ENCODE results near the gene CHP2.
"Not testable (repeated sequence)": the region's sequence is repeated elsewhere in the genome, so short reads cannot be mapped to it uniquely, and the experiment has no call there.

Gene CHP2

GRCh38 chr16:23748630-23749029 is 6.2 kb upstream of the CHP2 start:
- no peak for DNase-seq

- not testable (repeated sequence) for DNase-seq
These were observed 3.8 kb upstream of the CHP2 start for GRCh38 chr16:23751053-23751452.

GRCh38 chr16:23753908-23754593 is 775 bp upstream of the CHP2 start:
- no peak for DNase-seq

GRCh38 chr16:23755484-23755809 is 621 bp downstream of the CHP2 start:
- no peak for DNase-seq

GRCh38 chr16:23757116-23757515 is 2.3 kb downstream of the CHP2 start:
- no peak for DNase-seq

GRCh38 chr16:23757937-23758619 is 3.3 kb downstream of the CHP2 start:
- no peak for DNase-seq

- DNase-seq = no peak
These were observed 11.1 kb downstream of the CHP2 start for GRCh38 chr16:23765933-23766332.

GRCh38 chr16:23768581-23768980 is 13.8 kb downstream of the CHP2 start:
- DNase-seq = no peak

GRCh38 chr16:23771027-23771426 is 16.2 kb downstream of the CHP2 start:
- no peak for DNase-seq

GRCh38 chr16:23771642-23772041 is 16.8 kb downstream of the CHP2 start:
- no peak for DNase-seq

GRCh38 chr16:23773339-23773738 is 18.5 kb downstream of the CHP2 start:
- no peak for DNase-seq

- DNase-seq = no peak
These were observed 26.4 kb downstream of the CHP2 start for GRCh38 chr16:23781176-23781575.

GRCh38 chr16:23784811-23785447 is 30.1 kb downstream of the CHP2 start:
- DNase-seq = no peak

GRCh38 chr16:23785842-23786241 is 31.0 kb downstream of the CHP2 start:
- DNase-seq = no peak

GRCh38 chr16:23786964-23787561 is 32.2 kb downstream of the CHP2 start:
- DNase-seq = no peak

- DNase-seq = no peak
These were observed 33.9 kb downstream of the CHP2 start for GRCh38 chr16:23788685-23789084.

GRCh38 chr16:23795378-23795777 is 40.6 kb downstream of the CHP2 start:
- no peak for DNase-seq

GRCh38 chr16:23796941-23797340 is 42.1 kb downstream of the CHP2 start:
- DNase-seq = no peak

- no peak for DNase-seq
These were observed 46.6 kb downstream of the CHP2 start for GRCh38 chr16:23801378-23801777.

- no peak for DNase-seq
These were observed 48.0 kb downstream of the CHP2 start for GRCh38 chr16:23802776-23803175.

- DNase-seq = no peak
These were observed 48.8 kb downstream of the CHP2 start for GRCh38 chr16:23803591-23804123.

GRCh38 chr16:23807028-23807427 is 52.2 kb downstream of the CHP2 start:
- no peak for DNase-seq

Data from activated gamma-delta T cell (primary cell).